Nephron progenitor cell (in vitro differentiated cells): ENCODE data around the gene EN2.

Source experiments
- DNase-seq: peaks from one replicate; pipeline ENCODE4 v3.0.0; 2021
- H3K27ac Mint-ChIP-seq: 2 replicates; pipeline ENCODE4 v1.8.0; 2021; ENCODE audit warnings: mild to moderate bottlenecking, moderate library complexity, mixed read lengths
- H3K27me3 Mint-ChIP-seq: 2 replicates; pipeline ENCODE4 v1.8.0; 2021; ENCODE audit warnings: mild to moderate bottlenecking, low read depth, mixed read lengths; ENCODE audit not compliant: poor library complexity
- H3K36me3 Mint-ChIP-seq: 2 replicates; pipeline ENCODE4 v1.8.0; 2021; ENCODE audit warnings: low read depth, mixed read lengths
- H3K4me1 Mint-ChIP-seq: 2 replicates; pipeline ENCODE4 v1.8.0; 2021; ENCODE audit warnings: mixed read lengths
- H3K4me3 Mint-ChIP-seq: 2 replicates; pipeline ENCODE4 v1.8.0; 2021; ENCODE audit warnings: mild to moderate bottlenecking, moderate library complexity, mixed read lengths
- H3K9me3 Mint-ChIP-seq: 2 replicates; pipeline ENCODE4 v1.8.0; 2021; ENCODE audit warnings: mild to moderate bottlenecking, moderate library complexity, mixed read lengths
- CTCF ChIP-seq: fragments of 200-600 bp; sonication (generic); IDR thresholded peaks from 2 replicates; pipeline ENCODE4 v1.5.0; 2021; ENCODE audit warnings: antibody characterized with exemption

Gene EN2

GRCh38 chr7:155467846-155468784, 10.2 kb downstream of the EN2 start:
- H3K27me3 Mint-ChIP-seq = peaks cover 100% of the 10 kb centered on the region
- peaks cover 18% of the 10 kb centered on the region for H3K4me1 Mint-ChIP-seq
- TF ChIP-seq CTCF = no peak
- no peaks in the 10 kb centered on the region for H3K9me3 Mint-ChIP-seq
- H3K27ac Mint-ChIP-seq = no peak overlapping the region
- no peaks in the 10 kb centered on the region for H3K36me3 Mint-ChIP-seq
- peak; percentile 40 for DNase-seq
- no peak overlapping the region for H3K4me3 Mint-ChIP-seq

- DNase-seq = no peak
- peaks cover 23% of the 10 kb centered on the region for H3K4me1 Mint-ChIP-seq
- no peaks in the 10 kb centered on the region for H3K36me3 Mint-ChIP-seq
- no peak for TF ChIP-seq CTCF
- H3K27ac Mint-ChIP-seq = no peak overlapping the region
- H3K9me3 Mint-ChIP-seq = peaks cover 3% of the 10 kb centered on the region
- H3K27me3 Mint-ChIP-seq = peaks cover 100% of the 10 kb centered on the region
- H3K4me3 Mint-ChIP-seq = no peak overlapping the region
Measured at GRCh38 chr7:155468785-155469148, 10.8 kb downstream of the EN2 start.

GRCh38 chr7:155469311-155470185, 11.6 kb downstream of the EN2 start:
- DNase-seq = no peak
- H3K27me3 Mint-ChIP-seq = peaks cover 100% of the 10 kb centered on the region
- no peak overlapping the region for H3K27ac Mint-ChIP-seq
- TF ChIP-seq CTCF = no peak
- H3K4me3 Mint-ChIP-seq = no peak overlapping the region
- peaks cover 3% of the 10 kb centered on the region for H3K9me3 Mint-ChIP-seq
- H3K36me3 Mint-ChIP-seq = no peaks in the 10 kb centered on the region
- peaks cover 23% of the 10 kb centered on the region for H3K4me1 Mint-ChIP-seq

- no peak for TF ChIP-seq CTCF
- peaks cover 23% of the 10 kb centered on the region for H3K4me1 Mint-ChIP-seq
- no peaks in the 10 kb centered on the region for H3K36me3 Mint-ChIP-seq
- H3K27ac Mint-ChIP-seq = no peak overlapping the region
- no peak overlapping the region for H3K4me3 Mint-ChIP-seq
- H3K27me3 Mint-ChIP-seq = peaks cover 100% of the 10 kb centered on the region
- no peak for DNase-seq
- peaks cover 3% of the 10 kb centered on the region for H3K9me3 Mint-ChIP-seq
Measured at GRCh38 chr7:155470186-155470487, 12.2 kb downstream of the EN2 start.

GRCh38 chr7:155470686-155471638, 13.0 kb downstream of the EN2 start:
- Mint-ChIP-seq H3K27ac (no peak overlapping the region), H3K9me3 (peaks cover 8% of the 10 kb centered on the region), H3K27me3 (peaks cover 100% of the 10 kb centered on the region), H3K4me1 (peaks cover 23% of the 10 kb centered on the region), H3K36me3 (no peaks in the 10 kb centered on the region), H3K4me3 (no peak overlapping the region)
- DNase-seq = no peak
- no peak for TF ChIP-seq CTCF
